A673 (cell line): ENCODE data around the gene PNLIP. TPM values are rescaled to one million over a fixed set of nuclear protein-coding genes. Genes with fewer than 3 reads are reported as not detected.

Experiments used
- Bru-seq: library from RNA; stranded (reverse); fragments of 400-500 nt; gene quantifications from one replicate; lab custom pipeline; 2021; lab: Mats Ljungman, UMichigan
- BruChase-seq, 2 experiments: library from RNA; stranded (reverse); fragments of 400-500 nt; gene quantifications; one replicate each; lab custom pipeline; 2021; lab: Mats Ljungman, UMichigan
- BruUV-seq: library from RNA; stranded (reverse); fragments of 400-500 nt; replicated peaks from 2 replicates; lab custom pipeline; 2021; lab: Mats Ljungman, UMichigan
- CTCF ChIA-PET: fragments of 300-600 bp; sonication (Branson Sonifier 250); formaldehyde crosslinking; loops from one replicate; lab custom pipeline; 2022; ENCODE audit warnings: antibody characterized with exemption; lab: Charles Lee
- POLR2A ChIA-PET: fragments of 300-600 bp; sonication (Branson Sonifier 250); formaldehyde crosslinking; loops from one replicate; lab custom pipeline; 2022; ENCODE audit warnings: antibody characterized with exemption; ENCODE audit not compliant: low non-redundant PET; lab: Charles Lee
- DNase-seq: peaks from one replicate; pipeline ENCODE4 v3.0.0-alpha.2; 2015; ENCODE audit warnings: low spot score
- H3K27ac ChIP-seq: fragments of 200-600 bp; sonication (generic); 2 replicates; pipeline ENCODE4 v1.5.1; 2016; ENCODE audit warnings: mixed run types, low read depth, mild to moderate bottlenecking, mixed read lengths, antibody characterized with exemption, low read length; ENCODE audit not compliant: poor library complexity, severe bottlenecking
- H3K27me3 ChIP-seq: fragments of 200-600 bp; sonication (generic); replicated peaks from 2 replicates; pipeline ENCODE4 v1.6.1; 2017; ENCODE audit warnings: mixed run types, low read depth, mild to moderate bottlenecking, mixed read lengths, antibody characterized with exemption, low read length; ENCODE audit not compliant: insufficient read depth, poor library complexity
- H3K36me3 ChIP-seq: fragments of 200-600 bp; sonication (generic); 2 replicates; pipeline ENCODE4 v1.6.1; 2016; ENCODE audit warnings: mixed run types, mild to moderate bottlenecking, mixed read lengths, antibody characterized with exemption, low read length; ENCODE audit not compliant: insufficient read depth, poor library complexity, severe bottlenecking
- H3K4me1 ChIP-seq: fragments of 200-600 bp; sonication (generic); 2 replicates; pipeline ENCODE4 v1.6.1; 2017; ENCODE audit warnings: mixed run types, mild to moderate bottlenecking, mixed read lengths, antibody characterized with exemption, low read length; ENCODE audit not compliant: insufficient read depth, poor library complexity, severe bottlenecking
- H3K4me3 ChIP-seq: fragments of 200-600 bp; sonication (generic); 2 replicates; pipeline ENCODE4 v1.5.1; 2016; ENCODE audit warnings: low read depth, mixed run types, mild to moderate bottlenecking, mixed read lengths, low read length; ENCODE audit not compliant: poor library complexity, severe bottlenecking
- H3K9me3 ChIP-seq: fragments of 200-600 bp; sonication (generic); 2 replicates; pipeline ENCODE4 v1.6.1; 2016; ENCODE audit warnings: mixed run types, low read depth, mild to moderate bottlenecking, mixed read lengths, antibody characterized with exemption, low read length; ENCODE audit not compliant: poor library complexity, severe bottlenecking
- EZH2 ChIP-seq: fragments of 200-600 bp; sonication (generic); IDR thresholded peaks from 2 replicates; pipeline ENCODE4 v1.6.1; 2017; ENCODE audit warnings: borderline replicate concordance, low read depth, mild to moderate bottlenecking, mixed read lengths, antibody characterized with exemption, low read length; ENCODE audit not compliant: poor library complexity, severe bottlenecking
- intact Hi-C: fragments of 100-400 bp; cut with micrococcal nuclease; formaldehyde crosslinking; loops from one replicate; pipeline ENCODE4 v1.10.0; 2022; ENCODE audit not compliant: unreplicated experiment
- long read RNA-seq: library from polyadenylated mRNA; stranded (forward); transcript quantifications from one replicate; pipeline ENCODE4 v2.0.0, GENCODE V29; 2022
- total RNA-seq: library from RNA; stranded (reverse); gene quantifications from 2 replicates; pipeline ENCODE4 v1.2.3, GENCODE V29; 2021
- TF ChIP-seq, protein P1 (sequence below): fragments of 300-800, 200-600 bp; sonication (generic); conservative IDR thresholded peaks from 2 replicates; pipeline ENCODE4 v1.5.1; 2017; ENCODE audit warnings: low read depth, mild to moderate bottlenecking, antibody characterized with exemption, low read length, moderate library complexity, mixed read lengths

PNLIP gene
- total RNA-seq (not detected in 2 replicates), Bru-seq, nascent RNA (not detected), BruChase-seq, experiment 1, labeled RNA remaining after a 2-hour chase (not detected), BruChase-seq, experiment 2, labeled RNA remaining after a 6-hour chase (not detected)
- long read RNA-seq: 0 reads

DNA sequence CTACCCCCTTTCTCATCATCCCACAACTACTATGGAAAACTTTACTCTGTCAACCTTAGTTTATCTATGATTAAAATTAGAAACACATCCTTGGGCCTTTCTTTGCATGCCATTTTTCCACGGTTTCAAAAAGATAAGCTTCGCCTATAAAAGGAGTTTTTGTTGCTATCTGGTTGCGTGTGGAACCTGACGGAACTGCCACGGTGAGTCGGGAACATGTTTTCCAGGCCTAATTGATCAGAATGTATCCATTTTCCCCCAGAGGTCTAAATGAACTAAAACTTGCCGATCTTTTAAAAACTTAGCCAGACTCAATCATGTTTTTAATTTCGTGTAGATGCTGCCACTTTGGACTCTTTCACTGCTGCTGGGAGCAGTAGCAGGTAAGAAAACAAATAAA, at the start of gene PNLIP:
PNLIP (plus strand) TSS at position 176 of the 400 bp plus-strand sequence; CDS start at position 338, 162 bp downstream.
- ChIA-PET CTCF (no interaction called here), POLR2A (no interaction called here)
- Histone ChIP-seq H3K9me3 (no peaks in the 10 kb centered on the region), H3K27ac (no peak within 1 kb of the TSS), H3K27me3 (peaks cover 13% of the 10 kb centered on the region), H3K36me3 (no peaks in the 10 kb centered on the region), H3K4me3 (no peak within 1 kb of the TSS), H3K4me1 (no peaks in the 10 kb centered on the region)
- no TSS peak for BruUV-seq
- intact Hi-C loops: no loop called here
- no peak for DNase-seq
- TF ChIP-seq, protein P1, sequence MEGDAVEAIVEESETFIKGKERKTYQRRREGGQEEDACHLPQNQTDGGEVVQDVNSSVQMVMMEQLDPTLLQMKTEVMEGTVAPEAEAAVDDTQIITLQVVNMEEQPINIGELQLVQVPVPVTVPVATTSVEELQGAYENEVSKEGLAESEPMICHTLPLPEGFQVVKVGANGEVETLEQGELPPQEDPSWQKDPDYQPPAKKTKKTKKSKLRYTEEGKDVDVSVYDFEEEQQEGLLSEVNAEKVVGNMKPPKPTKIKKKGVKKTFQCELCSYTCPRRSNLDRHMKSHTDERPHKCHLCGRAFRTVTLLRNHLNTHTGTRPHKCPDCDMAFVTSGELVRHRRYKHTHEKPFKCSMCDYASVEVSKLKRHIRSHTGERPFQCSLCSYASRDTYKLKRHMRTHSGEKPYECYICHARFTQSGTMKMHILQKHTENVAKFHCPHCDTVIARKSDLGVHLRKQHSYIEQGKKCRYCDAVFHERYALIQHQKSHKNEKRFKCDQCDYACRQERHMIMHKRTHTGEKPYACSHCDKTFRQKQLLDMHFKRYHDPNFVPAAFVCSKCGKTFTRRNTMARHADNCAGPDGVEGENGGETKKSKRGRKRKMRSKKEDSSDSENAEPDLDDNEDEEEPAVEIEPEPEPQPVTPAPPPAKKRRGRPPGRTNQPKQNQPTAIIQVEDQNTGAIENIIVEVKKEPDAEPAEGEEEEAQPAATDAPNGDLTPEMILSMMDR: no peak
- no peak for TF ChIP-seq EZH2

DNA sequence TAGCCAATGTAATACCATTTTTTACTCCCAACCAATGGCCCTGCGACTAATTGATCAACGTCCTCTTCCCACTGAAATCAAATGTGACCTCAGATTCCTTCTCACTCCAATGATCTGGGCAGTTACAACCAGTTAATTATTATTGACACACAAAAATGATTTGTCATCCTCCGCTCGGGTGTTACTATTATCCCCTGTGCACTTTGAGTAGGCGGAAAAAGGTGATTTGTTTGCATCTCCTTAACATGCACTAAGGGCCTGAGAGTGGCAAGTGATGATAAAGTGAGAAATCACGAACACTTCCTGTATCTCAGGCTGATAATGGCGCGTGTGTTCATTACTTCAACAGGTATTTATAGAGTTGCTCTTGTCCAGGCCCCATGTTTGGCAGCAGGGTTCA, 40.9 kb upstream of the PNLIP start:
- TF ChIP-seq, protein P1: no peak
- no peak for TF ChIP-seq EZH2
- no TSS peak for BruUV-seq
- ChIA-PET POLR2A (no interaction called here), CTCF (no interaction called here)
- H3K4me3 ChIP-seq: no peak overlapping the region
- no peaks in the 10 kb centered on the region for H3K4me1 ChIP-seq
- no peaks in the 10 kb centered on the region for H3K9me3 ChIP-seq
- no peak overlapping the region for H3K27ac ChIP-seq
- peaks cover 27% of the 10 kb centered on the region for H3K27me3 ChIP-seq
- DNase-seq: no peak
- H3K36me3 ChIP-seq: no peaks in the 10 kb centered on the region
- intact Hi-C loops: no loop called here

DNA sequence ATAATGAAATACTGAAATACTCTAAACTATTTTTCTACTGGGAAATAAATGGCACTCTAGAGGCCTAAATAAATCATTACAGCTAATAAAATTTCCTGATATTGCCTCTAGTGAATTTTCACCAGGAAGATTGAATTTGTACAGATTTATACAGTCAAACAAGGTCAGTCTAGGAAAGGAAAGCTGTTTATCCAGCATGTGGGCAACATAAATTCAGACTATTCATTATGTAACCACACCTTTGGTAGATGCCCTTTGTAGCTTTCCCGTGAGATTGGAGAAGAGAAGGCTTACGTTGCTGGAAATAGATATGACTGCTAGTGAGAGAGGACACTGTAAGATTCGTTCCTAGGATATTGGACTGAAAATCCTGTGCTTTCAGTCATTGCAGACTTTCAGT, 35.2 kb upstream of the PNLIP start:
- intact Hi-C loops: no loop called here
- no peak for DNase-seq
- no peak overlapping the region for H3K4me3 ChIP-seq
- no peaks in the 10 kb centered on the region for H3K4me1 ChIP-seq
- H3K9me3 ChIP-seq: no peaks in the 10 kb centered on the region
- TF ChIP-seq, protein P1: no peak
- TF ChIP-seq EZH2: no peak
- H3K27me3 ChIP-seq: peaks cover 32% of the 10 kb centered on the region
- H3K36me3 ChIP-seq: no peaks in the 10 kb centered on the region
- ChIA-PET CTCF (no interaction called here), POLR2A (no interaction called here)
- no TSS peak for BruUV-seq
- H3K27ac ChIP-seq: no peak overlapping the region
